ENCODE data around the gene PCBP1. TPM values are rescaled to one million over a fixed set of nuclear protein-coding genes. Genes with fewer than 3 reads are reported as not detected.

PCBP1 gene
- polyA plus RNA-seq, 1 experiment: 63.8 TPM

DNA sequence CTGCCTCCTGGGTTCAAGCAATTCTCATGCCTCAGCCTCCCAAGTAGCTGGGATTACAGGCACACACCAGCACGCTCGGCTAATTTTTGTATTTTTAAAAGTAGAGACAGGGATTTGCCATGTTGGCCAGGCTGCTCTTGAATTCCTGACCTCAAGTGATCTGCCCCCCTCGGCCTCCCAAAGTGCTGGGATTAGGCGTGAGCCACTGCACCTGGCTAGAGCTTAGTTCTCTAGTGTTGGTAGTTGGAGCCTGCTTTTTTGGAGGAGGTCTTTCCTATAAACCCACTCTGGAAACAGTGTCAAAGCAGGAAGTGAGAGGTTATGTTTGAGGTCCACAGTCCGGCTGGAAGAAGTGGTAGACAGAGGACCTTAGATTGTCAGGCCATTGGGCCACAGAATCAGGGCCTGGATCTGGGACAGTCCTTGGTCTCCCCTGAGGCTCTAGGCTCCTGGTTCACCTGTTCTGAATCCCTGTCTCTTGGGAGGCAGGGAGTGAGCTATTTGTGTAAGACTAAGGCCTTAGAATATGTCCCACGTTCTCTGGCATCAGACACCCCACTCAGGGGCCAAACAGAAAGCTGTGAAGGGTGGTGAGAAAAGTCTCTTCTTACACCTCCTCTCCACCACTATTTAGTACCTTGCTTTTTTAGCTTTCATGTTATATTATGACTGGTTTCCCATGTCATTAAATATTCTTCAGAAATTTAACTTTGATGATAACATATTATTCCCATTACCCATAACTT is 34.5 kb downstream of the PCBP1 start:
- TF ChIP-seq, protein P1, sequence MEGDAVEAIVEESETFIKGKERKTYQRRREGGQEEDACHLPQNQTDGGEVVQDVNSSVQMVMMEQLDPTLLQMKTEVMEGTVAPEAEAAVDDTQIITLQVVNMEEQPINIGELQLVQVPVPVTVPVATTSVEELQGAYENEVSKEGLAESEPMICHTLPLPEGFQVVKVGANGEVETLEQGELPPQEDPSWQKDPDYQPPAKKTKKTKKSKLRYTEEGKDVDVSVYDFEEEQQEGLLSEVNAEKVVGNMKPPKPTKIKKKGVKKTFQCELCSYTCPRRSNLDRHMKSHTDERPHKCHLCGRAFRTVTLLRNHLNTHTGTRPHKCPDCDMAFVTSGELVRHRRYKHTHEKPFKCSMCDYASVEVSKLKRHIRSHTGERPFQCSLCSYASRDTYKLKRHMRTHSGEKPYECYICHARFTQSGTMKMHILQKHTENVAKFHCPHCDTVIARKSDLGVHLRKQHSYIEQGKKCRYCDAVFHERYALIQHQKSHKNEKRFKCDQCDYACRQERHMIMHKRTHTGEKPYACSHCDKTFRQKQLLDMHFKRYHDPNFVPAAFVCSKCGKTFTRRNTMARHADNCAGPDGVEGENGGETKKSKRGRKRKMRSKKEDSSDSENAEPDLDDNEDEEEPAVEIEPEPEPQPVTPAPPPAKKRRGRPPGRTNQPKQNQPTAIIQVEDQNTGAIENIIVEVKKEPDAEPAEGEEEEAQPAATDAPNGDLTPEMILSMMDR (IDR thresholded peaks at IDR 0.05; ENCODE audit: low read depth, low read length): no peak
- ChIA-PET POLR2A (interaction anchor here (1.1 to 2.2 kb wide), 2 partner anchors 11 to 14 kb away, joined by 3 to 7 read pairs; no protein-coding TSS in a partner anchor), CTCF (interaction anchor here (0.5 to 0.6 kb wide), 3 partner anchors 20 to 305 kb away, joined by 3 to 4 read pairs (median 3); no protein-coding TSS in a partner anchor)
- Histone ChIP-seq H3K4me3 (ENCODE audit: low read depth, low read length) (no peak overlapping the region), H3K27ac (ENCODE audit: low read depth, low read length) (no peak overlapping the region), H3K9me3 (ENCODE audit: control insufficient read depth, insufficient read depth, low read length) (no peaks in the 10 kb centered on the region), H3K27me3 (ENCODE audit: control insufficient read depth, insufficient read depth, low read length) (no peaks in the 10 kb centered on the region)
- no peak for DNase-seq (ENCODE audit: low read depth, low spot score)

DNA sequence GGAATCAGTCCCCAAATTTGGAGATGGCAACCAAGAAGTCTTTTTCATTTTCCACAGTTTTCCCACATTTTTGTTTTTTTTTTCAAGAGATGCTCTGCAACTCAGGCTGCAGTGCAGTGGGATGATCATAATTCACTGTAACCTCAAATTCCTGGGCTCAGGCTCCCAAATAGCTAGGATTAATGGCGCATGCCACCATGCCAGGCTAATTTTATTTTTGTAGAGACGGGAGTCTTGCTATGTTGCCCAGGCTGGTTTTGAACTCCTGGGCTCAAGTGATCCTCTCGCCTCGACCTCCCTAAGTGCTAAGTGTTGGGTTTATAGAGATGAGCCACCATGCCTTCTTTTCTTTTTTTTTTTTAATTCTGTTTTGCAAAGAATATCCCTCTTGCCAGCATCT is 35.2 kb downstream of the PCBP1 start:
- CTCF ChIA-PET: interaction anchor here (0.6 kb wide), 3 partner anchors 20 to 1392 kb away, joined by 3 to 4 read pairs (median 3); no protein-coding TSS in a partner anchor

DNA sequence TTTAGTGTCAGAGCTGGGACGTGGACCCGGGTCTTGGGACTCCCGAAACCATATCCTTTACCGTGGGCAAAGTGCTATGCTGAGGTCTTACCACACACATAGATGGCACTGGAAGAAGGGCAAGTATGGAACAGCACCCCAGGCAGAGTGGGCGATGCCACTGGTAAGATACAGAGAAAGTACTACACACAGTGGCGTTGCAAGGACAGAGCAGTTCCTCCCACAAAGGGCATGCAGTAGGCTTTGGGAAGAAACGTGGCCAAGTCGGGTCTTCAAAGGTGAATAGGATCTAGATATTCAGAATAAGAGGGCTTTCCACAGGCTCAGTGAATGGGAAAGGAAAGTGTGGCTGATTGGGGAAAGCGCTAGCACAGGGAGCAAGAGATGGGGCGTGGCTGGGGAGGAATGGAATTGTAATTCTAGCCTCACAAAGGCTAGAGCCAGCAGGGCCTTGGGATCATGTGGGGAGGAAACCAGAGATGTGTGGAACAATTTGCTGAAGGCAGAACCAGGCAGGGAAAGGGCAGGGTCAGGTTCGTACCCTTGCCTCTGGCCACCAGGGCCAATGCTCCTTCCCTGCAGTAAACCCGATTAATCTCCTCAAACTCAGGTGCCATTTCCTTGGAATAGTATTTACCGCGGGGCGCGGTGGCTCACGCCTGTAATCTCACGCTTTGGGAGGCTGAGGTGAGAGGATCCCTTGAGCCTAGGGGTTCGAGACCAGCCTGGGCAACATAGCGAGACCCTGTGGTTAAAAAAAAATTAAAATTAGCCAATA is 36.0 kb downstream of the PCBP1 start:
- H3K27ac ChIP-seq (ENCODE audit: low read depth, low read length): peak overlapping the region; percentile 95
- H3K9me3 ChIP-seq (ENCODE audit: control insufficient read depth, insufficient read depth, low read length): no peaks in the 10 kb centered on the region
- ChIA-PET POLR2A (interaction anchor here (0.6 to 2.6 kb wide), 13 partner anchors 10 to 279 kb away, joined by 3 to 29 read pairs (median 7); partner anchors contain the start of genes C2orf42 and MXD1), CTCF (interaction anchor here (0.5 to 0.6 kb wide), 2 partner anchors 11 to 1391 kb away, joined by 3 read pairs; no protein-coding TSS in a partner anchor)
- no peaks in the 10 kb centered on the region for H3K27me3 ChIP-seq (ENCODE audit: control insufficient read depth, insufficient read depth, low read length)
- TF ChIP-seq, protein P1 (IDR thresholded peaks at IDR 0.05; ENCODE audit: low read depth, low read length): no peak
- H3K4me3 ChIP-seq (ENCODE audit: low read depth, low read length): peak overlapping the region; percentile 10; the same call in 1 of the 2 replicates
- DNase-seq (ENCODE audit: low read depth, low spot score): no peak

More for the DNA sequence above, 35.2 kb downstream of the PCBP1 start:
- Histone ChIP-seq H3K27ac (ENCODE audit: low read depth, low read length) (no peak overlapping the region), H3K4me3 (ENCODE audit: low read depth, low read length) (no peak overlapping the region), H3K9me3 (ENCODE audit: control insufficient read depth, insufficient read depth, low read length) (no peaks in the 10 kb centered on the region), H3K27me3 (ENCODE audit: control insufficient read depth, insufficient read depth, low read length) (no peaks in the 10 kb centered on the region)
- TF ChIP-seq, protein P1 (IDR thresholded peaks at IDR 0.05; ENCODE audit: low read depth, low read length): no peak
- POLR2A ChIA-PET: interaction anchor here (1.0 to 2.2 kb wide), 4 partner anchors 10 to 33 kb away, joined by 3 to 7 read pairs (median 5); no protein-coding TSS in a partner anchor
- no peak for DNase-seq (ENCODE audit: low read depth, low spot score)

DNA sequence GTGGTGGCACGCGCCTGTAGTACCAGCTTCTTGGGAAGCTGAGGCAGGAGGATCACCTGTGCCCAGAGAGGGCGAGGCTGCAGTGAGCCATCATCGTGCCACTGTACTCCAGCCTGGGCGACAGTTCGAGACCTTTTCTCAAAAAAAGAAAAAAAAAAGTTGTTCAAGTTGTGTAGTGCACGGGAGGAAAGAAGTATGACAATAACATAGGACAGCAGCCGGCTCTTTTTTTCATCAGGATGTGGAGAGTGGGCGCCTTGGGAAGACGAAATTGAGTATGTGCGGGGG is 36.5 kb downstream of the PCBP1 start:
- TF ChIP-seq, protein P1 (IDR thresholded peaks at IDR 0.05; ENCODE audit: low read depth, low read length): no peak
- Histone ChIP-seq H3K27ac (ENCODE audit: low read depth, low read length) (peak overlapping the region; percentile 95), H3K9me3 (ENCODE audit: control insufficient read depth, insufficient read depth, low read length) (no peaks in the 10 kb centered on the region), H3K27me3 (ENCODE audit: control insufficient read depth, insufficient read depth, low read length) (no peaks in the 10 kb centered on the region), H3K4me3 (ENCODE audit: low read depth, low read length) (peak overlapping the region; percentile 10)
- CTCF ChIA-PET: interaction anchor here (1.0 kb wide), 1 partner anchor 19 kb away, joined by 6 read pairs; no protein-coding TSS in a partner anchor
- POLR2A ChIA-PET: interaction anchor here (0.6 to 2.6 kb wide), 14 partner anchors 9 to 279 kb away, joined by 5 to 29 read pairs (median 7); partner anchors contain the start of genes C2orf42 and MXD1
- no peak for DNase-seq (ENCODE audit: low read depth, low spot score)

All from AG04450 (cell line).